Stimulated activated CD4-positive, alpha-beta T cell treated with anti-CD3 and anti-CD28 coated beads, Interleukin-1b, Interleukin-23, amount 100 ng/mL, for 4 hours (primary cell): ENCODE measurements around the gene RUNX3.
A peak's percentile ranks its signal among the peaks of the same experiment; 100 is the strongest.

Source experiments
- DNase-seq, 2 donors: peaks; one replicate each; pipeline ENCODE4 v3.0.0-alpha.2; 2020; ENCODE audit warnings: low read depth in 2 of 2

RUNX3 gene

DNA sequence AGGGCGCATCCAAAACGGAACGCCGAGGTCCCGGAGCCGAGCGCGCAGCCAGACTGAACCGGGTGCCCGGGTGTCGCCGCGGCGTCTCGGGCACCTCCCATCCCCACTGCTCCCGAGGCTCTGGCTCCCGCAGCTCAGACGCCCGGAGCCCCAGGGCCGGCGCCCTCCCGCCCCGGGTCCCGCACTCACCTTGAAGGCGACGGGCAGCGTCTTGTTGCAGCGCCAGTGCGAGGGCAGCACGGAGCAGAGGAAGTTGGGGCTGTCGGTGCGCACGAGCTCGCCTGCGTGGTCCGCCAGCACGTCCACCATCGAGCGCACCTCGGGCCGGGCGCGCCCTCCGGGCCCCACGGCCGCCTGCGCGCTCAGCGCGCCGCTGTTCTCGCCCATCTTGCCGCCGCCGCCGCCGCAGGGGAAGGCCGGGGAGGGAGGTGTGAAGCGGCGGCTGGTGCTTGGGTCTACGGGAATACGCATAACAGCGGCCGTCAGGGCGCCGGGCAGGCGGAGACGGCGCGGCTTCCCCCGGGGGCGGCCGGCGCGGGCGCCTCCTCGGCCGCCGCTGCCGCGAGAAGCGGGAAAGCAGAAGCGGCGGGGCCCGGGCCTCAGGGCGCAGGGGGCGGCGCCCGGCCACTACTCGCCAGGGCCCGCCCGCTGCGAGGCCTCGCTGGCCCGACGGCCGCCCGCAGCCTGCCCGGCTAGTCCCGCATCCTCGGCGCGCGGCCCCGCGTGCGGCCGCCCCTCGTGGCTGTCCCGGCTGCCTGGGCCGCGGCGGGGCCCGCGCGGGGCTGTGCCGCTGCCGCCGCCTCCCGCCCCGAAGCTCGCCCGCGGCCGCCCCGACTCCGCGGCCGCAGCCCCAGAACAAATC lies 447 bp downstream of the RUNX3 start:
- DNase-seq = peak in 1 of 2 donors; percentile 46

GRCh38 chr1:24928689-24929397 lies 1.2 kb downstream of the RUNX3 start:
- DNase-seq = peak; percentile 30 to 43

GRCh38 chr1:24927988-24928688 lies 1.9 kb downstream of the RUNX3 start:
- DNase-seq = no peak

GRCh38 chr1:24927473-24927872 lies 2.6 kb downstream of the RUNX3 start:
- DNase-seq = no peak

DNA sequence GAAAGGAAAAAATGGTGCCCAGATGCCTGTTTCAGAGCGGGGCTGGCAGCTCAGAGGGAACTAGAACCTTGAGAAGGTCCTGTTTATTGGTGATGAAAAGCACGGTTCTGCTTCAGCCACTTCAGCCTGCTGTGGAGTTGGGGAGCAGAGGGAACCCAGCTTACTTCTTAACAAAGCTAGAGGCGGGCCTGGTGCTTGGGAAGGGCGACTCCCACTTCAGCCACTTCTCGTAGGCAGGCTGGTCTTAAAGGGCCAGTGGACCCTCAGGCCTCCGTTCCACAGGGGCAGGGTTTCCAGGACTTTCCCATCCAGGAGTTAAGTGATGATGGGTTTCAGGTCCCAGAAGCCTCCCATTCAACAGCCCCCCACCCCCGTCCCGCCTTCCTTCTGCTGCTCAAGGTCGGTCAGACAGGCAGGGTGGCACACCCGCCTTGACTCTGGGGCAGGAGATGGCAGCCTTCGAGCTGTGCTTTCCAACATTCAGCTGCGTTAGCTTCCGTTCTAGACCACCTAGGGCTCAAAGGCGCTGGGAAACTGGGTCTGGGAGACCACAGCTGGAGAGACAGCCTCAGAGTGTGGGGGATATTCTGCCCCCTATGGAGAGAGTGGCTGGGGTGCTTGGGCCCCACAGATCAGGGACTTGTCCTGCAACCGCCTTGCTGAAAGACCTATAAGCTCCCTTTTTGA lies 3.4 kb downstream of the RUNX3 start:
- DNase-seq = no peak

DNA sequence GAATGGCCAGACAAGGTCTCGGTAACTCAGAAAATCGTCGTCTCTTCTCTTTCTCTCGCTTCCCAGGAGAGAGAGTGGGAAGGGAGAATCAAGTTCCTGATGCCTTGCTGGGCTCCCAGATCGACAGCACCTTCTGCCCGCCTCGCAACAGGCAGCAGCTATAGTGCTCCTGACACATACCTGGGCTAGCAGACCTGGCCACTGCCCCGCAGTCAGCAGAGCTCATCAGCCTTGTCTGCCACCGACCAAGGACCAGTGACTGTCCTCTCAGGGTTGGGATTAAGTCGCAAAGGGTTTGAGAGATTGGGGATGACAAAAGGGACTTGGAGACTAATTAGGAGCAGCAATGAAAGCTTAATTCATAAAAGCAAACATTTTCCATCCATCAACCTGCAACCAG lies 4.1 kb downstream of the RUNX3 start:
- DNase-seq = no peak

- DNase-seq = peak; percentile 70 to 81
Observed at GRCh38 chr1:24925082-24925779, 4.8 kb downstream of the RUNX3 start.

DNA sequence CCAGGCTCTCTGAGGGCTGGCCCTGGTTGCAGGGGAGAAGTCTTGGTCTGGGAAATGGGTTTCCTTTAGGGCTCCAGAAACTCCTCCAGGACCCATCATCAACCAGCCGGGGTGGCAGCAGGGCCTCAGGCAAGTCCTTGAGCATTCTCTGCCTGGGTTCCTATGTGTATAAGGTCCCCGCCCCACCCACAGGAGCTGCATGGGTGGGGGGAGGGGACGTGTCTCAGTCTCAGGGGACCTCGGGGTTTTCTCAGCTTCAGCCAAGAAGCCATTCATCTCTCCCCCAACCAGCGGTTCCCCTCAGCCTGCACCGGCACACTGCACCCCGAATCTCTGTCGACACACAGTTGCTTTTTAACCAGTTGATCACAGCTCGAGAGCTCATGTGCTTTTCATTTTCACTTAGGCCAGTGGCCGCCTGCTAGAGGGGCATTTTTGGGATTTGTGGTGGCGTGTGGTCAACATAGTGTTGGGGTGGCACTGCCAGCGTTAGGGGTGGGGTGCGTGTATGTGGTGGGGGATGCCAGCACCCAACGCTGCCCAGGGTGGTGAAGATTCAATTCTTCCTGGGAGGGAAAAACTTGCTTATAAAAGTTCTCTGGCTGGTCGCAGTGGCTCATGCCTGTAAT lies 6.5 kb downstream of the RUNX3 start:
- DNase-seq = no peak

- DNase-seq = no peak
Observed at GRCh38 chr1:24921938-24922662, 8.0 kb downstream of the RUNX3 start.

DNA sequence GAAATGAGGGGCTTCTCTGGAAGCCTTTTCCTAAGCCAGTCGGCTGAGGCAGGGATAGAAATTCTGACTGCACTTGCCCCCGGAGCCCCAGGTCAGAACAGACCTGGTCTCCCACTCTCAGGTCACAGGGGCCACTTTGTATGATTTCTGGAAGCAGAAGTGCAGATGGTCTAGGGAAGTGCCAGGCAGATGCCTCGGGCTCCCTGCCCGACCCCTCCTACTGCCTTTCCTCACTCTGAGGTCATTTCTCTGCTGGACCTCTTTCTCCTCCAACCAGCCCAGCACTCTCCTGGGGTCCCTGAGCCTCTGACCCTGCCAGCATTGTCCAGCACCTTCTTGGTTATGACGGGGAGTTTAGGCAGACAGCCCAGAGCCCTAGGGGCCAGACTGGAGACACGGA lies 8.7 kb downstream of the RUNX3 start:
- DNase-seq = no peak

- no peak for DNase-seq
Observed at GRCh38 chr1:24920533-24920925, 9.5 kb downstream of the RUNX3 start.

DNA sequence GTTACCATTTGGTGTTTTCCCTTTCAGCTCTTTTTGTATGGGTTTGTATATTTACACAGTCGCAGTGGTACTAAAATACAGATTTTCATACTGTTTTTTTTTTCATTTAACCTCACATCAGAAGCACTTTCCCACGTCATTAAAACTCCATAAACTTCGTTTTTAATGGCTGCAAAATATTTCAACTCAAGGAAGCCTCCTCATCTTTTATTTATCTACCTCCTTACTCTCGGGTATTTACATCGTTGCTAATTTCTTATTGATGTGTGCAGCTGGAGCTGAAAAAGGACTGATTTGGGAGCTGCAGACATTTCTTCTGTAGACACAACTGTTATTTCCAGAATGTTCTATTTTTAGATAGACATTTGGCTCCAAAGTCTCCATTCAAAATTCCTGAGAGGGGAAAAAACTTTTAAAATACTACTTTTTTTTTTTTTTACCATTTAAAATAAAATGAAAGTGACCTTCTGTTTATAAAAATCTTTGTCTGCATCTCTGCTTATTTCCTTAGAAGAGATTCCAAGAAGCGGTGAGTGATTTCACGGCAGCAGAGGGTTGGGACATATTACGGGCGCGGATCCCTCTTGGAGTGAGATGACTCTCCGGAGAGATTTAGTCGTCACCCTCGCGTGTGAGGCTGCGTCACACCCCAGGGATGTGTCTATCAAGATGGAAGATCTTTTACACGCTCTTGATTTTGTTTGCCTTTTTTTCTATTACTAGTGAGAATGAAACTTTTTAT lies 10.1 kb downstream of the RUNX3 start:
- peak in 1 of 2 donors; percentile 44 for DNase-seq

GRCh38 chr1:24918995-24919605 lies 11.0 kb downstream of the RUNX3 start:
- no peak for DNase-seq

GRCh38 chr1:24918370-24918769 lies 11.7 kb downstream of the RUNX3 start:
- DNase-seq = no peak

GRCh38 chr1:24917327-24918074 lies 12.6 kb downstream of the RUNX3 start:
- no peak for DNase-seq

DNA sequence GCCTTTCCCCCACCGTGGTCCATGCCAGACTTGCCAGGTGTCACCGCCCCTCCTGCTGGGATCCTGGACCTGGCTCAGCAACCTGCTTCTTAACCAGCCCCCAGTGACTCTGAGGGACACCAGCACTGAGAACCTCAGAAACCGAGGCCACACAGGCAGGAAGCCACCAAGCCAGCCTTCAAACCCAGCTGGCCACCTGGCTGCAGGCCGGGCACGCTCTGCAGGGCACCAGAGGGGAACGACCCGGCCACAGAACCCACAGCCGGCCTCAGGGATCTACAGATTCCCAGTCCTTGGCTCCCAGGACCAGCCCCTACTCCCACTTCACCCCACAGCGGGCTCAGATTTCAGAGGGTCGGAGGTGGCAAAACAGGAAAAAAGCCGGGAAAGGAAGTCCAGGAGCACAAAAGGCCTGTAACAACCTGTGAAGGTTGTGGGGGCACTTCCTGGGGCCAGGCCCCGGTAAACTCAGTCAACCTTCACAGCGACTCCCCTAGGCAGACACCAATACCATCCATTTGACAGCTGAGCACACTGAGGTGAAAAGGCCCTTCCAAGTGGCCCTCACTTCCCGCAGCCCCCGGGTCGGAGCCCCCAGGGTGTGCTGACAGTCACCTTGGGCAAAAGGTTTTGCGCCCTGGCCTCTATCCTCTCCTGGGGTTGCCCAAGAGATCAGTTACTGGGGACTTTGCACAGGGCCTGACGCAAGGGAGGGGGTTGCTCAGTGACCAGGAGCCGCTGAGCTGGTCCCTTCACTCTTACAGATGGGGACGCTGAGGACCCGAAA lies 14.1 kb downstream of the RUNX3 start:
- no peak for DNase-seq
